Subcutaneous adipose tissue (tissue), 4 donors: ENCODE data around the gene MAGI2. TPM values are rescaled to one million over a fixed set of nuclear protein-coding genes. Genes with fewer than 3 reads are reported as not detected.

ENCODE experiments used
- total RNA-seq, 4 donors: library from RNA; depleted of rRNA; stranded (reverse); fragments of >200 nt; gene quantifications; one replicate each; pipeline ENCODE4 v1.1.0, GENCODE V29; 2016
- TF ChIP-seq, protein P1 (sequence below): fragments of 450-650 bp; IDR thresholded peaks from one replicate; pipeline ENCODE4 v1.5.1; 2016; ENCODE audit warnings: low read depth, mild to moderate bottlenecking, control low read depth, antibody characterized with exemption, moderate library complexity

Gene MAGI2
- total RNA-seq, 4 donors from 2014 or later: 13.7 to 22.9 (median 17.7) TPM

GRCh38 chr7:79037001-79037400 lies 416.5 kb downstream of the MAGI2 start:
- TF ChIP-seq, protein P1, sequence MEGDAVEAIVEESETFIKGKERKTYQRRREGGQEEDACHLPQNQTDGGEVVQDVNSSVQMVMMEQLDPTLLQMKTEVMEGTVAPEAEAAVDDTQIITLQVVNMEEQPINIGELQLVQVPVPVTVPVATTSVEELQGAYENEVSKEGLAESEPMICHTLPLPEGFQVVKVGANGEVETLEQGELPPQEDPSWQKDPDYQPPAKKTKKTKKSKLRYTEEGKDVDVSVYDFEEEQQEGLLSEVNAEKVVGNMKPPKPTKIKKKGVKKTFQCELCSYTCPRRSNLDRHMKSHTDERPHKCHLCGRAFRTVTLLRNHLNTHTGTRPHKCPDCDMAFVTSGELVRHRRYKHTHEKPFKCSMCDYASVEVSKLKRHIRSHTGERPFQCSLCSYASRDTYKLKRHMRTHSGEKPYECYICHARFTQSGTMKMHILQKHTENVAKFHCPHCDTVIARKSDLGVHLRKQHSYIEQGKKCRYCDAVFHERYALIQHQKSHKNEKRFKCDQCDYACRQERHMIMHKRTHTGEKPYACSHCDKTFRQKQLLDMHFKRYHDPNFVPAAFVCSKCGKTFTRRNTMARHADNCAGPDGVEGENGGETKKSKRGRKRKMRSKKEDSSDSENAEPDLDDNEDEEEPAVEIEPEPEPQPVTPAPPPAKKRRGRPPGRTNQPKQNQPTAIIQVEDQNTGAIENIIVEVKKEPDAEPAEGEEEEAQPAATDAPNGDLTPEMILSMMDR: no peak

DNA sequence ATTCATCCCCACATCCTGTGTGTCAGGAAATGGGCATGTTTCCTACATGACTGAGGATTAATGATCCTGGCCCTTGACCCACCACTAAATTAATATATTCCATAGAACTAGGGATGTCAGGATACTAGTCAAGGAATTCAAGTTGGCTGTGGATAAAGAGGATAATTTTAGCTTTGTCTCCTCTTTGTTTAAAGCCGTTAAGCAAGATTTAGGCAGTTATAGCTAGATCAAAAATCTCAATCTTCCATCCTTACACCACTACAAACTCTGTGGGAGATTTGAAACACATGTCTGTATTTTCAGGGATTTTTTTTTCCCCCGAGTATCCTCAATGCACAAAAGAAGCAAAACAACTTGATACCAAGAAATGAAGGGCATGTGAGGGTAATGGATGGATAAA lies 417.1 kb downstream of the MAGI2 start:
- TF ChIP-seq, protein P1: no peak

DNA sequence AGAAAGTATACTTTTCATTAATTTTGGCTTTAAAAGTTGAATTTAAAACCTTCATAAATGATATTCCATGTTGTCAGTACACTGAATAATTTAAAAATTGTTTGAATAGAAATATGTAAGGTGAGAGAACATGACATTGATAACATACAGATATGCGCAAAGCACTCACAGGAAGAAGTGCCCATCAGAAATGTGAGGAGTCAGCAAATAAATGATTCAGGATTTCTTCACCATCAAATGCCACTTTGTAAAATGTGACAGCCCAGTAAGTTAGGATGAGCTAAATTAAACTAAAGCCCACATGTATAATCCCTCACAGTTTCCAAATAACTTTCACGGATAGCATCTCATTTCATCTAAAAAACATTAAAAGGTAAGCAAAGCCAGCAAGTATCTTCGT lies 417.6 kb downstream of the MAGI2 start:
- TF ChIP-seq, protein P1: no peak

- TF ChIP-seq, protein P1: no peak
These were observed 418.7 kb downstream of the MAGI2 start for GRCh38 chr7:79034730-79035129.

- TF ChIP-seq, protein P1: no peak
These were observed 441.5 kb downstream of the MAGI2 start for GRCh38 chr7:79011921-79012320.

DNA sequence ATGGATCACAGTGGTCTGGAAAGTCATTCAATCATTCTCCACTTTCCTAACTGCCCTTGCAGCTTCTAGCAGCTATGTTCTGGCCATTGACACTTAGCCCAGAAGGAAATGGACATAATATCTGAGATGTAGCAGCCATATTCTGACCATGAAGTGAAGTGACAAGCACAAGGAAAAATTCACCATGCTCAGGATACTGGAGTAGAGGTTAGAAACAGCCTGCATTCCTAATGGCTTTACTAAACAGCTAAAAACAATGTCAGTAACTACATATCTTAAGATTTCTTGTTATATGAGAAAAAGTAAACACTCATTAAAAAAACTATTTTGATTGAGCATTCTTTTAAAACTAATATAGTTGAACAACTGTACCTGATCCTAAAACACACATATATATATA lies 443.8 kb downstream of the MAGI2 start:
- TF ChIP-seq, protein P1: no peak

DNA sequence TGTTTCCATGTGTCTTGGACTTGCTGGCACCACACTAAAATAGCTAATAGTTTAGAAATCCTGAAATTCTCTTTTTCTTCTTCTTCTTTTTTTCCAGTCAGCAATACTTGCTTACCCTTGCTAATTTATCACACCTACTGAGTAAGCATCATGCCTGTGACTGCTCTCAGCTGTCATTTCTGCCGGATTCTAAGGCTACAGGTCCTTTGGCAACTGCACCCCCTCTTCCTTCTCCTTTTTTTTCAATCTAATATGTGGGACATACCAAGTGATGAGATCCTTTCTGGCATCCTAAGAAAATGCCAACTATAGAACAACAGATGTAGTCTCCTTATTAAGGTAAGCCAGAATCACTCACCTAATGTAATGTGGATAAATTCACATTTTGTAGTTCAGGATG lies 444.7 kb downstream of the MAGI2 start:
- TF ChIP-seq, protein P1: no peak

GRCh38 chr7:78996013-78996412 lies 457.5 kb downstream of the MAGI2 start:
- TF ChIP-seq, protein P1: no peak
